ENCODE results near the gene CD81. TPM values are rescaled to one million over a fixed set of nuclear protein-coding genes. Genes with fewer than 3 reads are reported as not detected.
"Not testable (repeated sequence)": the region's sequence is repeated elsewhere in the genome, so short reads cannot be mapped to it uniquely, and the experiment has no call there.

The CD81 gene, protein sequence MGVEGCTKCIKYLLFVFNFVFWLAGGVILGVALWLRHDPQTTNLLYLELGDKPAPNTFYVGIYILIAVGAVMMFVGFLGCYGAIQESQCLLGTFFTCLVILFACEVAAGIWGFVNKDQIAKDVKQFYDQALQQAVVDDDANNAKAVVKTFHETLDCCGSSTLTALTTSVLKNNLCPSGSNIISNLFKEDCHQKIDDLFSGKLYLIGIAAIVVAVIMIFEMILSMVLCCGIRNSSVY
- total RNA-seq, result 100 to 1,000 TPM; 127 to 128 TPM

DNA sequence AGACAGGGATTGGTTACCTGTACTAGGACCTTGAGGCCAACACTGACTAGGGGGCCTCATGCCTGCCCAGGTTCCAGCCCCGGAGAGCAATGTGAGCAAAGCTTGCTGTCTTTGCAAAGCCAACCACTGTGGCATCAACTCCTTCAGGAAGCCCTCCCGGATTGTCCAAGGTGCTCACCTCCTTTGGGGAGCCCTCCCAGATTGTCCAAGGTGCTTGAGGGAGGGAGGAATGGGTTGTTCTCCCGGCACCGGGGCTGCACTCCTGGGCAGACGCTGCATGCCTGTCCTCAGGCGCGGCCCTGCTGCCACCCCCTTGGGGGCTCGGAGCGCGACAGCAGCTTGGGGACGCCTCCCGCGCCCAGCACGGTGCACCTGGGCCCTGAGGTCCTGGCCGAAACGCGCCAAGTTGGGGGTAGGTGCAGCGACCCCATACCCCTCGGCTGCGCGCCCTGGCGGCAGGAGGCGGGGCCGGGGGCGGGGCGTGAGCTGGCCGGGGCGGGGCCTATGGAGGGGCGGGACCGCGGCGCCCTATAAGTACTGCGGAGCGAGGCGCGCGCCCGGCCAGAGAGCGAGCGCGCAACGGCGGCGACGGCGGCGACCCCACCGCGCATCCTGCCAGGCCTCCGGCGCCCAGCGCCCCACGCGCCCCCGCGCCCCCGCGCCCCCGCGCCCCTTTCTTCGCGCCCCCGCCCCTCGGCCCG is at the start of gene CD81:
TSS of gene CD81 (plus strand) at position 560 of the 701 bp plus-strand sequence. CDS start 240 bp downstream, outside the sequence.
- no peaks in the 10 kb centered on the region for H3K9me3 Mint-ChIP-seq
- H3K4me1 Mint-ChIP-seq (ENCODE audit: low read depth), result peaks cover 27% of the 10 kb centered on the region
- peak; percentile 53 for DNase-seq
- no peaks in the 10 kb centered on the region for H3K36me3 Mint-ChIP-seq (ENCODE audit: low read depth)
- H3K4me3 Mint-ChIP-seq, result peak within 1 kb of the TSS; percentile 84
- H3K27ac Mint-ChIP-seq, result peak within 1 kb of the TSS; percentile 79
- intact Hi-C loops (cut with micrococcal nuclease), result loop anchor here (1.0 kb wide), 2 partner anchors 23 to 72 kb away; partner anchors contain the start of gene TSSC4
- H3K27me3 Mint-ChIP-seq (ENCODE audit: low read depth), result no peaks in the 10 kb centered on the region
- CTCF ChIA-PET, result interaction anchor here (1.2 to 1.5 kb wide), 2 partner anchors 9 to 71 kb away, joined by 3 to 4 read pairs; no protein-coding TSS in a partner anchor

DNA sequence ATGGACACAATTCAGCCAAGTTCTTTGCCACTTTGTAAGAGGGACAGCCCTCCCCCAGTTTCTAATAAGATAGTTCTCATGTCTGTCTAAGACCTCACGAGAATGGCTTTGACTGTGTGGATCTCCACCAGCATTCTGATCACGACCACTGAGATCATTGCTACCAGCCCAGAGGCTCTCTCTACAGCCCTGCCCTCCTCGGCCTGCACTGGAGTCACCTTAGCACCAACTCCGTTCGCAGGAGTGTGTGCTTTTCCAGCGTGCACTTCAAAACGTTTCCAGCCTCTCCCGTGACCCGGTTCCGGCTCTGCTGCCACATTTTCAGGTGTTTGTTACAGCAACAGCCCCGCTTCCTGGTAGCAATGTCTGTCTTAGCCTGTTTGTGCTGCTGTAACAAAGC is 49.1 kb upstream of the CD81 start:
- no peak for DNase-seq
- Mint-ChIP-seq H3K9me3 (peaks cover 2% of the 10 kb centered on the region), H3K36me3 (ENCODE audit: low read depth) (no peaks in the 10 kb centered on the region), H3K27ac (no peak overlapping the region), H3K4me1 (ENCODE audit: low read depth) (no peaks in the 10 kb centered on the region), H3K4me3 (no peak overlapping the region), H3K27me3 (ENCODE audit: low read depth) (peaks cover 28% of the 10 kb centered on the region)
- intact Hi-C loops (cut with micrococcal nuclease), result no loop called here
- CTCF ChIA-PET, result interaction anchor here (0.6 kb wide), 1 partner anchor 251 kb away, joined by 3 read pairs; no protein-coding TSS in a partner anchor

DNA sequence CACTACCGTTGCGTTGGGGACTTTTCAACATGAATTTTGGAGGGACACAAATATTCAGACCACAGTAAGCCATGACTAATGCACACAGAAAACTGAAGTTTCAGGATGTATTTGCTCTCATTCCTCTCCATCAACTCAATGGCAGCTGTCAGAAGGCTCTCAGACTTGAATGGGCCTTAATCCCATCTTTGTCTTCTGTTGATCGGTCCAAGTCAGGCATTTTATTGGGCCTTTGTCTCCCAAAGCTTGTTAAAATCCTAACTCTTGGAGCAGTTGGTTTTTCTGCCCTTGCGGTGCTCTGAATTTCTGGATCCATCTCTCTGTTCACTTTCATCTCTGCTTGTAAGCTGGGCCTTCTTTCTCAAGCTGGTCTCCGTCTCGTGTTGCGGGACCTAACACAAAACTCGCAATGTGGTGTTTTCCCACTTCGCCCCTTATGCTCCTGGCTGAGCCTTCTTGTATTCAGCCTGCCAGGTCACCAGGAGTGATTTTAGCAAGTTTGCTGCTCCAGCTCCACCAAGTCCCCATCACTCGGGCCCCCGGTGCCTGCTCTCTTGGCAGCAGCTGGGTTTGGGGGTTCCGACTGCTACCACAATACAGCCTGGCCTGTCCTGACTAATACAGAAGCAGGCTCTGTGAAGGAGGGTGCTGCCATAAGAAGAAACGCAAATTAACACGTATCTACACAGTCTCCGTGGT is 48.3 kb upstream of the CD81 start:
- no peak for DNase-seq
- CTCF ChIA-PET, result interaction anchor here (0.6 to 1.2 kb wide), 2 partner anchors 24 to 252 kb away, joined by 3 read pairs; no protein-coding TSS in a partner anchor
- Mint-ChIP-seq H3K4me1 (ENCODE audit: low read depth) (no peaks in the 10 kb centered on the region), H3K36me3 (ENCODE audit: low read depth) (no peaks in the 10 kb centered on the region), H3K27ac (no peak overlapping the region), H3K27me3 (ENCODE audit: low read depth) (peaks cover 26% of the 10 kb centered on the region), H3K9me3 (no peaks in the 10 kb centered on the region), H3K4me3 (no peak overlapping the region)
- intact Hi-C loops (cut with micrococcal nuclease), result no loop called here

DNA sequence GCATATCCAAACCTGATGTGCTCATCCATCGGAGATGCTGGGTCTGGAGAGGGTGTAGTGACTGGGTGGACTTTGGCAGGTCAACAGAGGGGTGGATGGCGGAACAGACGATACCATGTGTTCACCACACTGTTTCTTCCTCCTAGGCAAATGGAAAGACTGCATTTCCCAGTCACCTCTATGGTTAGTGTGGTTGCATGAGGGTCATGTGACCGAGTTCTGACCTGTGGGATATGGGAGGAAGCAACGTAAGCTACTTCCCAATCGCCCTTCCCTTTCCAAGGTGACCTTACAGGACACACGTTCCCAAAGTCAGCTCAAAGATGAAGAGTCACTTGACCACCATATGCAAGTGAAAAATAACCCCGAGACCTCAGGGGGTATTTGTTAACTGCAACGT is 47.6 kb upstream of the CD81 start:
- H3K27ac Mint-ChIP-seq, result no peak overlapping the region
- no peak overlapping the region for H3K4me3 Mint-ChIP-seq
- intact Hi-C loops (cut with micrococcal nuclease), result no loop called here
- no peaks in the 10 kb centered on the region for H3K4me1 Mint-ChIP-seq (ENCODE audit: low read depth)
- CTCF ChIA-PET, result interaction anchor here (1.2 kb wide), 1 partner anchor 25 kb away, joined by 3 read pairs; no protein-coding TSS in a partner anchor
- no peaks in the 10 kb centered on the region for H3K36me3 Mint-ChIP-seq (ENCODE audit: low read depth)
- H3K27me3 Mint-ChIP-seq (ENCODE audit: low read depth), result peaks cover 25% of the 10 kb centered on the region
- DNase-seq, result no peak
- H3K9me3 Mint-ChIP-seq, result no peaks in the 10 kb centered on the region

GRCh38 chr11:2330696-2331095 is 46.4 kb upstream of the CD81 start:
- CTCF ChIA-PET, result interaction anchor here (0.7 kb wide), 1 partner anchor 8 kb away, joined by 6 read pairs; no protein-coding TSS in a partner anchor
- Mint-ChIP-seq H3K9me3 (no peaks in the 10 kb centered on the region), H3K27ac (no peak overlapping the region), H3K4me3 (no peak overlapping the region), H3K36me3 (ENCODE audit: low read depth) (no peaks in the 10 kb centered on the region), H3K4me1 (ENCODE audit: low read depth) (no peaks in the 10 kb centered on the region), H3K27me3 (ENCODE audit: low read depth) (peaks cover 28% of the 10 kb centered on the region)
- DNase-seq, result no peak
- intact Hi-C loops (cut with micrococcal nuclease), result no loop called here

GRCh38 chr11:2331404-2331803 is 45.7 kb upstream of the CD81 start:
- Mint-ChIP-seq H3K4me1 (ENCODE audit: low read depth) (no peaks in the 10 kb centered on the region), H3K27ac (no peak overlapping the region)
- CTCF ChIA-PET, result interaction anchor here (0.7 kb wide), 1 partner anchor 9 kb away, joined by 6 read pairs; no protein-coding TSS in a partner anchor

DNA sequence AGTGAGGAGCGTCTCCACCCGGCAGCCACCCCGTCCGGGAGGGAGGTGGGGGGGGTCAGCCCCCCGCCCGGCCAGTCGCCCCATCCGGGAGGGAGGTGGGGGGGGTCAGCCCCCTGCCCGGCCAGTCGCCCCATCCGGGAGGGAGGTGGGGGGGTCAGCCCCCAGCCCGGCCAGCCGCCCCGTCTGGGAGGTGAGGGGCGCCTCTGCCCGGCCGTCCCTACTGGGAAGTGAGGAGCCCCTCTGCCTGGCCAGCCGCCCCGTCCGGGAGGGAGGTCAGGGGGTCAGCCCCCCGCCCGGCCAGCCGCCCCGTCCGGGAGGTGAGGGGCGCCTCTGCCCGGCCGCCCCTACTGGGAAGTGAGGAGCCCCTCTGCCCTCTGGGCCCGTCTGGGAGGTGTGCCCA is 44.5 kb upstream of the CD81 start:
- H3K27ac Mint-ChIP-seq; H3K36me3 Mint-ChIP-seq (ENCODE audit: low read depth); H3K4me1 Mint-ChIP-seq (ENCODE audit: low read depth); intact Hi-C loops (cut with micrococcal nuclease); CTCF ChIA-PET; H3K9me3 Mint-ChIP-seq; H3K4me3 Mint-ChIP-seq; DNase-seq: not testable (repeated sequence)
- H3K27me3 Mint-ChIP-seq (ENCODE audit: low read depth), result peaks cover 32% of the 10 kb centered on the region

More at GRCh38 chr11:2331404-2331803, 45.7 kb upstream of the CD81 start:
- Mint-ChIP-seq H3K27me3 (ENCODE audit: low read depth) (peaks cover 28% of the 10 kb centered on the region), H3K4me3 (no peak overlapping the region), H3K36me3 (ENCODE audit: low read depth) (no peaks in the 10 kb centered on the region), H3K9me3 (no peaks in the 10 kb centered on the region)
- no peak for DNase-seq
- intact Hi-C loops (cut with micrococcal nuclease), result no loop called here

DNA sequence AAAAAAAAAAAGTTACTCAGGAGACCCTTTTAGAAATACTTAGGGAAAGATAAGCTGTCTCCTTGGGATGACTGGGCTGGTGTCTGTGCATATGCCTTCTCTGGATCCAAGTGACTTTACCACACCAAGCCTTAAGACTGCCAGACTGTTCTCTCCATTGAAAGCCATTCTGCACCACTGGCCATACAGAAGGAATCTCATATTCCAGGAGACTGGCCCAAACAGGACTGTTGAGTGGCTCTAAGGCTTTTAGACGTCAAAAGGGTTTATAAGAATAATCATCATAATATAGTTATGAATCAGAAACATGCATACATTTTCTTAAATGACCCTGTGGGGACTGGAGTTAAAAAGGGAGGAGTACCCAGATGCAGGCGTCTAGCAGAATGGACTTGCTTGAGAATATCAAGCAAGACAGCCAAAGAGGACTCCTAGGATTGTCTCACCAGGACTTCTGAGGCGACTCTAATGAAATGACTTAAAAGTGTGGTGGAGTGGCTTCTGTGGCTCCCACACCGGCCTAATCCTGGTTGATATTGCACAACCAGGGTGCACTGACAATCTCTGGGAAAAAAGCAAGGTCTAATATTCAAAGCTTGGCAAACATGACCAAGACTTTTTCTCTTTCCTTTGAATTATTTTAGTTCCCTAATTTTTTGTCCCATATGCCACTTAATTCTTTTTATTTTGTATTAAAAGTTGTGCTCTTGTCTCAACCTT is 43.5 kb upstream of the CD81 start:
- H3K36me3 Mint-ChIP-seq (ENCODE audit: low read depth); DNase-seq; H3K4me3 Mint-ChIP-seq; intact Hi-C loops (cut with micrococcal nuclease); H3K4me1 Mint-ChIP-seq (ENCODE audit: low read depth); CTCF ChIA-PET; H3K27ac Mint-ChIP-seq; H3K9me3 Mint-ChIP-seq: not testable (repeated sequence)
- peaks cover 27% of the 10 kb centered on the region for H3K27me3 Mint-ChIP-seq (ENCODE audit: low read depth)

DNA sequence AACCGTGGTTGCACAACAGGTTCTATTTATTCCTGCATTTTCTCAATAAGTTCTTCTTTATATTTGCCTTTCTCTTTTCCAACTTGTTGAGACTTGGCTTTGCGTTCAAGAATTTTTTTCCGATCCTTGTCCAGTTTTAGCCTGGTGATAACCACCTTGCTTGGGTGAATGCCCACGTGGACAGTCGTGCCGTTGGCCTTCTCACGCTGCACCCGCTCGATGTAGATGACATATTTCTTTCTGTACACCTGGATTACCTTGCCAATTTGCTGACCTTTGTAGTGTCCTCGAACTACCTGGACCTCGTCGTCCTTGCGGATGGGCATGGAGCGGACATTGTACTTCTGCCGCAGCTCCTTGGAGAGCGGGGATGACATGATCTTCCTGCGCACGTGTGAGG is 41.8 kb upstream of the CD81 start:
- CTCF ChIA-PET, result not testable (repeated sequence)

GRCh38 chr11:2338760-2339159 is 38.4 kb upstream of the CD81 start:
- H3K4me3 Mint-ChIP-seq; H3K27ac Mint-ChIP-seq; H3K9me3 Mint-ChIP-seq; intact Hi-C loops (cut with micrococcal nuclease); H3K36me3 Mint-ChIP-seq (ENCODE audit: low read depth); H3K27me3 Mint-ChIP-seq (ENCODE audit: low read depth); CTCF ChIA-PET; DNase-seq; H3K4me1 Mint-ChIP-seq (ENCODE audit: low read depth): not testable (repeated sequence)

More for the DNA sequence above, 41.8 kb upstream of the CD81 start:
- DNase-seq; H3K36me3 Mint-ChIP-seq (ENCODE audit: low read depth); H3K9me3 Mint-ChIP-seq; H3K4me1 Mint-ChIP-seq (ENCODE audit: low read depth); H3K27ac Mint-ChIP-seq; intact Hi-C loops (cut with micrococcal nuclease); H3K4me3 Mint-ChIP-seq: not testable (repeated sequence)
- peaks cover 19% of the 10 kb centered on the region for H3K27me3 Mint-ChIP-seq (ENCODE audit: low read depth)

GRCh38 chr11:2342557-2342956 is 34.6 kb upstream of the CD81 start:
- H3K9me3 Mint-ChIP-seq, result peaks cover 12% of the 10 kb centered on the region
- no peaks in the 10 kb centered on the region for H3K4me1 Mint-ChIP-seq (ENCODE audit: low read depth)
- no peak for DNase-seq
- CTCF ChIA-PET, result interaction anchor here (1.5 kb wide), 1 partner anchor 38 kb away, joined by 4 read pairs; no protein-coding TSS in a partner anchor
- no peak overlapping the region for H3K4me3 Mint-ChIP-seq
- no peaks in the 10 kb centered on the region for H3K36me3 Mint-ChIP-seq (ENCODE audit: low read depth)
- intact Hi-C loops (cut with micrococcal nuclease), result no loop called here
- H3K27me3 Mint-ChIP-seq (ENCODE audit: low read depth), result no peaks in the 10 kb centered on the region
- H3K27ac Mint-ChIP-seq, result no peak overlapping the region

GRCh38 chr11:2342981-2343380 is 34.1 kb upstream of the CD81 start:
- Mint-ChIP-seq H3K27me3 (ENCODE audit: low read depth) (no peaks in the 10 kb centered on the region), H3K4me3 (no peak overlapping the region), H3K4me1 (ENCODE audit: low read depth) (no peaks in the 10 kb centered on the region), H3K36me3 (ENCODE audit: low read depth) (no peaks in the 10 kb centered on the region), H3K27ac (no peak overlapping the region), H3K9me3 (peaks cover 12% of the 10 kb centered on the region)
- intact Hi-C loops (cut with micrococcal nuclease), result no loop called here
- DNase-seq, result no peak
- CTCF ChIA-PET, result interaction anchor here (0.9 to 1.5 kb wide), 2 partner anchors 38 to 189 kb away, joined by 3 to 4 read pairs; no protein-coding TSS in a partner anchor

Measured in activated naive CD4-positive, alpha-beta T cell treated with anti-CD3 and anti-CD28 coated beads for 36 hours (primary cell).